GM21619 (cell line): ENCODE measurements around the gene MATN4.

ENCODE experiments used
- ATAC-seq: cut with Tn5 transposase; IDR thresholded peaks from one replicate; pipeline ENCODE4 v1.9.1; 2021; ENCODE audit not compliant: unreplicated experiment

The MATN4 gene

DNA sequence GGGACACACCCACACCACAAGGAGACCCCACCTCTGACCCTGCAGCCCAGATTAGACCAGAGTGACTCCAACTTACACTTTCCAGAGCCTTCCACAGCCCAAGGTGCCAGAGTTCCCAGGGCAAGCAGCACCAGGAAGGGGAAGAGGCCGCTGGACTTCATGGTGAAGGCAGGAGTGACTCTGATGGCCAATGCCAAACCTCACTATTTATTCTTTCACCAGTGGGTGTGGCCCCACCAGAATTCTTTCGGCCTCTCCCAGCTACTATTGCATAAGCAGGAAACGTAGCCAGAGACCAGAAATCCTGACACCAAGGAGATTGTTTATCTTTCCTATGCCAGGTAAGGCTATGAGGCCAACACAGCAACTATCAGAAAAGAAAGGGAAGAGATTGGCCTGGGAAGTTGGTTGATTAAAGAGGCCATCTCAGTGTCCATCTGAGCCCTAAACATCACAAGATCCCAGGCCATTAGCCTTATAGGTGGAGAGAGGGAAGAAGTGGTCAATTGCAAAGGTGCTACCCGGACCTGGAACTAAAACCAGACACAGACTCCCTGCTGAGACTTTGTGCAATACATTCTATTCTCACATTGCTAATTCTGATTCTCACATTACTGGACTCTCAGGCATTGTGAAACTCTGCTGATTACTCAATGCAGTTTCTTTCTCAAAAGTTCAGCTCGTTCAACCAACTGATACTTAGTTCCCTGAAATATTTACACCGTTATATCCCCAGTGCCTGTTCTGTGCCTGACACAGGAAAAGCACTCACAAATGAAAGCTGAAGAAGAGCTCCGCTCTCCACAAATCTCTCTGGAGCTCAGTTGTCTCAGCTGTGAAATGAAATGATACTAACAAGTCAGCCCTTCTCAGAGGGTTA, 53.5 kb downstream of the MATN4 start, which contains the start of gene SLPI:
Gene SLPI, minus strand, starts transcription at position 182 of the 880 bp plus-strand sequence. Its CDS starts 21 bp downstream, at position 161.
- no peak for ATAC-seq

DNA sequence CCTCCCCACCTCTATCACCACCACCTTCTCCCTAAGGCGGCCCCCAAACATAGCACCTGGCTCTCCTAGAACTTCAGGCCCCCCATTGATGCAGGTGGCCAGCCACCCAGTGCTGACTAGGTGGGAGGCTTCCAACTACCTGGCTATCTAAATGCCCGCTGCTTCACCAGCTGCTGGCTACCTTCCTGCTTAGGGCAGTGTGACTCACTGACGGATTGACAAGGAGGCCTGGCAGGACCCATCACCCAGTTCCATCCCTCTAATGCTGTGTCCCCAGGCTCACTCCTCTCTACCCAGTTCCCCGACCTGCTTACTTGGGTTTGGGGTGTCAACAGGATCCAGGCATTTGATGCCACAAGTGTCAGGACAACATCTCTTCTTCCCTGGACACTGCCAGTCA, 54.8 kb downstream of the MATN4 start:
- no peak for ATAC-seq

DNA sequence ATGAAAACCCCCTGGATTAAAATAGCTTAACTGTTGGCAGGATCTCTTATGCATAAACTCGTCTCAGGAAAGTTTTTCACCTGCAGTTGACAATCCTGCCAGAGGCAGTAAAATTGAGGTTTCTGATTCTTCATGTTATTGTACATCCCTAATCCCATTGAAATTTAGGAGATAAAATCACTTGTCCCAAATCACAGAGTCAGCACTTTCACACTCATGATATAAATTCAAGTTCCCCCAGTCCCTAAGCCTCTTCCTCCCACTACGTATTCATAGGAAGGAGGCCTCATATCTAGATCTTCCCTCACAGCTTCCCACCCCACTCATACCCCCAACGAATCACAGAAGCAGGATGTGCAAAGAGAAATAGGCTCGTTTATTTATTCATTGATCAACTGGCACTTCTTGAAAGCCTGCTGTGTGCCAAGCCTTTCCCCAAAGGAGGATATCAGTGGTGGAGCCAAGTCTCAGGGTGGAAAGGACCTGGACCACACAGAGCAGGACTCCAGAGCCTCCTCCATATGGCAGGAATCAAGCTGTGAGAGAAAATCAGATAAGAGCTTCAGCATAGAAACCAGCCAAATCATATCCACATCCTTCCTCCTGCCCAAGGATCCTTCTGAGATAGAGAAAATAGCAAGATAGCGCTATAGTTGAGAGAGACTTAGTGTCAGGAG, 56.1 kb downstream of the MATN4 start:
- no peak for ATAC-seq

DNA sequence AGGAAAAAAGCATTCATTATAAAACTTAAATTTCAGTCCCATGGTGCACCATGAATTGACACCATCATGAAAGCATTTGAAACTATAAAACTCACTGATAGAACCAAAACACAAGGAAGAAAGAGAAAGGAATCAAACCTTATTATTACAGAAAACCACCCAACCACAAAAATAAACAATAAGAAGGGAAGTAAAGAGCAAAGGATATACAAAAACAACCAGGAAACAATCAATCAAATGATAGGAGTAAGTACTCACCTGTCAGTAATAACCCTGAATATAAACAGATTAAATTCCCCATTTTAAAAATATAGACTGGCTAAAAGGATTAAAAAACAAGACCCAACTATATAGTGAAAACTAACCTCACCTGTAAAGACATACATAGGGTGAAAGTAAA, 59.5 kb downstream of the MATN4 start:
- ATAC-seq = no peak

DNA sequence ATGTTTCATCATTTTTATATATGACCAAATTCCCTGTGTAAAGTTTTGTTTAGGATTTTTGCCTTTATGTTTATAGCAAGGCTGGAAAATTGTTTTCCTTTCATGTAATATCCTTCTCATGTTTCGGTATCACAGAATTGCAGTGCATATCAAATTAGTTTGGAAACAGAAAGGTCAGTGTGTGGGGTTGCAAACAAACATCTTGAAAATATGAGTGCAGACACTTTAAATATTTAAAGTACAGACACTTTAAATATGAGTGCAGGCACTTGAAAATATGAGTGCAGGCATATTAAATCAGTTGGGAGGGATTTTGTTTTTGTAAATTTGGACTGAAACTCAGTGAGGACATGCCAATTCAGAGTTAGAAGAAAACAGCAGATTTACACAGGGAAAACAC, 60.2 kb downstream of the MATN4 start:
- no peak for ATAC-seq

DNA sequence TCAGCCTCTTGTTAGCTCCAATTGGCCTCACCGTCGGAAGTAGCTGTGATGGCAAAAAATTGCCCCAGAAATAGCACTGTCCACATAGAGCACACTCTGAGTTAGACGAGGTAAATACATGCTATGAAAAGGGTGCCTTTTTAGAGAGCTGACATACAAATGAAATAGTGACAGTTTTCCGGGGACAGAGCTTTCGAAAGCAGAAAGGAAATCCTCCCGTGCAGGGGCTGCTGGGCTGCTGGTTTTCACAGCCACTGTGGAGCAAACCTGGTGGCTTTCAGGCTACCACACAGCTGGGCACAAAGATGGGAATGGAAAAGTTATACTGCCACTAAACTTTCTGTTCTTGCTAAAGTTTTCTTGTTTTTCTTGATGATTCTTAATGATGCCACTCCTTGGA, 62.0 kb downstream of the MATN4 start:
- no peak for ATAC-seq
